GM13976 (cell line): Measurements from ENCODE around the gene CHIA.

ENCODE experiments used
- DNase-seq: peaks from one replicate; pipeline ENCODE4 v3.0.0; 2012; ENCODE audit warnings: low spot score
- in situ Hi-C: fragments of 300-500 bp; cut with MboI; formaldehyde crosslinking; loops from one replicate; pipeline ENCODE4 v1.12.0; 2022; ENCODE audit warnings: low sequenced_read_pairs, mixed read lengths, inconsistent platforms; ENCODE audit not compliant: unreplicated experiment
- TF ChIP-seq, protein P1 (sequence below): IDR thresholded peaks from 2 replicates; pipeline ENCODE4 v1.5.1; 2012; ENCODE audit warnings: borderline replicate concordance, mild to moderate bottlenecking; ENCODE audit not compliant: insufficient read depth; ENCODE audit errors: extremely low read depth, missing control alignments, control extremely low read depth

Gene CHIA

DNA sequence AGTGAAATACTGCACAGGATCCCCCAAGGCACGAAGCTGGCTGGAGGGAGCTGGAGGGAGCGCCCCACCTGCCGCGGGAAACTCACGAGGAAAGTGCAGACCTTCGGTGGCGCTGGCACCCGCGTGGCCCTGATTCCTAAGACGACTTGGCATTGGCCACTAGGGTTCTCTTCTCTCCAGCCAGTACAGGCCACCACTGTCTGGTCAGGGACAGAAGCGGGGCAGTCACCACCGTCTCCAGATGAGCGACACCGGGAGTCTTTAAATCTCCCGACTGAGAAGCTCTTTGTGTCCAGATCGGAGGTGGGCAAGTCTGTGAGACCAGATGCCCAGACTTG, 19.2 kb upstream of the CHIA start:
- in situ Hi-C loops, result no loop called here
- TF ChIP-seq, protein P1, sequence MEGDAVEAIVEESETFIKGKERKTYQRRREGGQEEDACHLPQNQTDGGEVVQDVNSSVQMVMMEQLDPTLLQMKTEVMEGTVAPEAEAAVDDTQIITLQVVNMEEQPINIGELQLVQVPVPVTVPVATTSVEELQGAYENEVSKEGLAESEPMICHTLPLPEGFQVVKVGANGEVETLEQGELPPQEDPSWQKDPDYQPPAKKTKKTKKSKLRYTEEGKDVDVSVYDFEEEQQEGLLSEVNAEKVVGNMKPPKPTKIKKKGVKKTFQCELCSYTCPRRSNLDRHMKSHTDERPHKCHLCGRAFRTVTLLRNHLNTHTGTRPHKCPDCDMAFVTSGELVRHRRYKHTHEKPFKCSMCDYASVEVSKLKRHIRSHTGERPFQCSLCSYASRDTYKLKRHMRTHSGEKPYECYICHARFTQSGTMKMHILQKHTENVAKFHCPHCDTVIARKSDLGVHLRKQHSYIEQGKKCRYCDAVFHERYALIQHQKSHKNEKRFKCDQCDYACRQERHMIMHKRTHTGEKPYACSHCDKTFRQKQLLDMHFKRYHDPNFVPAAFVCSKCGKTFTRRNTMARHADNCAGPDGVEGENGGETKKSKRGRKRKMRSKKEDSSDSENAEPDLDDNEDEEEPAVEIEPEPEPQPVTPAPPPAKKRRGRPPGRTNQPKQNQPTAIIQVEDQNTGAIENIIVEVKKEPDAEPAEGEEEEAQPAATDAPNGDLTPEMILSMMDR, result no peak

DNA sequence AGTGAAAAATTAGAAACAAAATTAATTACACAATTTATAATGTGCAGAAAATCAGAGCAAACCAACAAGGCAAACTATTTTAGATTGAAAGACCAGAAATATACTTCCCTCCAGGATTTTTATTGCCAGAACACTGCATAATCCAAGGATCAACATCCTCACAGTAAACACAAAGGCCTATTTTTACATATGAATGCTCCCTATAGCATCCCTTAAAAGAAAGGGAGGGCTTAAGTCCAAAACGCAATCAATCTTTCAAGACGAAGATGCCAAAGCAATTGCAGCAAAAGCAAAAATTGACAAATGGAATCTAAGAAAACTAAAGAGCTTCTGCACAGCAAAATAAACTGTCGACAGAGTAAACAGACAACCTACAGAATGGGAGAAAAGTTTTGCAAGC, 18.6 kb upstream of the CHIA start:
- no peak for DNase-seq
- TF ChIP-seq, protein P1, result no peak
- in situ Hi-C loops, result no loop called here

More for the DNA sequence above, 19.2 kb upstream of the CHIA start:
- no peak for DNase-seq

DNA sequence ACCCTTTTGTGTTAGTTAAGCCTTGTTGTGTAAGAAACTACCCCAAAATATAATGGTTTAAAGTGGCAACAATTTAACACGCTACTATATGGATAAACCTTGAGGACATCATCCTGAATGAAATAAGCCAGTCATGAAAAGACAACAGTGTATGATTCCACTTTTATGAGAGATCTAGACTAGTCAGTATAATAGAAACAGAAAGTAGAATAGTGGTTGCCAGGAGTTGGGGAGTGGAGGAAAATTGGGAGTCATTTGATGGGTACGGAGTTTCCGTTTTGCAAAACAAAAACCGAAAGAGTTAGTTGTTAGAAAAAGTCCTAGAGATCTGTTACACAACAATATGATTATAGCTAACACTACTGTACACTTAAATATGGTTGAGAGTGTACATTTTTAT, 16.0 kb upstream of the CHIA start:
- peak; percentile 18 for DNase-seq
- in situ Hi-C loops, result no loop called here
- TF ChIP-seq, protein P1, result no peak

DNA sequence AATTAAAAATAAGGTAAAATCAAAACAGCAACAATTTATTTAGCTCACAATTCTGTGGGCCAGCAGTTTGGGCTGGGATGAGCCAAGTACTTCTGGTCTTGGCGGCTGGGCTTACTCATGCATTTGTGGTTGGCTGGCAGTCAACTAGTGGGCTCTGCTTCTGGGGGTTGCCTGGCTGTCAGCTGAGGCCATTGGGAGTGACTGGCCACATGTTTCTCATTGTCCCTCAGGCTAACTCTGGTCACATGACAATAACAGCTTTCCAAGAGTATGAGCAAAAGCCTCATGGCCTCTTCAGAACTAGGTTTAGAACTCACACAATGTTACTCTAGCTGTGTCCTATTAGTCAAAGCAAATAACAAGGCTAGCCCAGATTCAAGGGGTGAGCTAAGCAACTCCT, 15.6 kb upstream of the CHIA start:
- DNase-seq, result peak; percentile 18
- in situ Hi-C loops, result no loop called here
- TF ChIP-seq, protein P1, result no peak

DNA sequence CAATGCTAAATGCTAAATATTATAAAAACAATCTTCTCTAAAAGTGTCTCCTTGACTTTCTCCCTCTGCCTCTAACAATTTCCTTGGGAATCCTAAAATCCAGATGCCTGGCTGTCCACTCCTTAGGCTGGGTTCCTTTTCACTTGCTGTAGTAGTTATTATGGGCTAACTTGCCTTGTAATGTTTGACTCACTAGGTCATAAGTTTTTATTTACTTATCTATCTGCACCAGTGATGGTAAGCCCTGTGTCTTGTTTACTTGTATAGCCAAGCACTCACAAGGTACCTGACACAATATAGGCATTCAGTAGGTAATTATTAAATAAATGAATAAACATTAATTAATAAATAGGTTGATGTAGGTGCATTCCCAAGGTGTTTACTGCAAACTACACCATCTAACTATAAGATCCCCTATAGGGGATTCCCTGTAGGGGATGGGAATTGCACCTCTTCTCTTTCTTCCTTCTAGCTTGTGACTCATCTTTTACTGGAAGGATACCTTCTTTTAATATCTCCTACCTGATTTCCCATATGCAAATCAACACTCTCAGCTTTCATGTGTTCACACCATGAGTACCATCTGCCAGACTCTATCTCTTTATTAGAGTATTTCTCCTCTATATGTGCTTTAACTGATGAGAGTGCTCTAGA, 14.7 kb upstream of the CHIA start:
- no peak for DNase-seq
- in situ Hi-C loops, result no loop called here

DNA sequence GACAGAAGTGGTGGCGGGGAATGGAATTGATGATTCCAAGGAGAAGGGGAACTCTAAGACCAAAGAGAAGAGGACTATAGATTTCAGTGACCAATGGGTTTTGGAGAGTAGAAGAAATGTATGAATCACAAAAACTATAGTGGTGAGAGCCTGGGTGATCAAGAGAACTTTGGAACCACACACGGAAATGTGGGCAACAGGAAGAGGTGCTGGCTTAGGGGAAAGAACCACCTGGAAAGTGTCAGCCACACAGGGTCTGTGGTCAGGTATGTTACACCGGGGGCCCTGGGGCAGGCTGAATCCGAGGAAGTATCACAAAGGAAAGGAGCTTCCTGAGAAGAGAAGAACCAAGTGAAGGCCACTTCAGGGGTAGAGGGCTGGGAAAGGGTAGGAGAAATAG, 11.5 kb upstream of the CHIA start:
- TF ChIP-seq, protein P1, result no peak
- in situ Hi-C loops, result no loop called here
- DNase-seq, result no peak

More for the DNA sequence above, 14.7 kb upstream of the CHIA start:
- TF ChIP-seq, protein P1, result no peak

DNA sequence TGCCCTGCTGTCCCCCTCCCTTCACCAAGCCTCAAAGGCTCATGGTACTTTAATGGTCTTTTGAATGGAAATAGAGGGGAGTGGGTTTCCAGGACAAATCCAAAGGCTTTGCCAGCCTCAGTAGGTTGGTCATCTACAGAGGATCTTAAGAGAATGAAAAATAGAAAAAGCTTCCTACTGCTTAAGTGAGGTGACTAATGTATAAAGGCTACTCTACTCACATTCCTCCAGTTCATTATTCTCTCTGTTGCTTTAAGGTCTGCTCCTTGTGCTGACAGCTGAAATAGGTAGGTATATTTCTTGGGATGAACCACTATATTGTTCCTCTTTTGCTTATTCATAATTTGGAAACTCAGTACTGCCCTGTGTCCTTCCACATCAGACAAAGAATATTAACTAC, 10.4 kb upstream of the CHIA start:
- TF ChIP-seq, protein P1, result no peak
- no peak for DNase-seq
- in situ Hi-C loops, result no loop called here
